IMR-90 (cell line): ENCODE results near the gene PCDHGA2. TPM values are rescaled to one million over a fixed set of nuclear protein-coding genes. Genes with fewer than 3 reads are reported as not detected.
"Not testable (repeated sequence)": the region's sequence is repeated elsewhere in the genome, so short reads cannot be mapped to it uniquely, and the experiment has no call there.

ENCODE experiments used
- ATAC-seq: fragments of 200-7000 bp; cut with Tn5 transposase; 2 replicates; pipeline ENCODE4 v1.9.1; 2020; ENCODE audit warnings: low read depth, mild to moderate bottlenecking, moderate library complexity
- BruUV-seq: library from RNA; stranded (reverse); fragments of 400-500 nt; replicated peaks from 2 replicates; lab custom pipeline; 2021; lab: Mats Ljungman, UMichigan
- CTCF ChIA-PET: fragments of 300-600 bp; formaldehyde crosslinking; extraction: SDS; loops from one replicate; lab custom pipeline; 2021; ENCODE audit warnings: antibody characterized with exemption; lab: Yijun Ruan, JAX
- POLR2A ChIA-PET: fragments of 300-600 bp; sonication (Branson Sonifier 250); formaldehyde crosslinking; loops from one replicate; lab custom pipeline; 2022; ENCODE audit warnings: antibody characterized with exemption; ENCODE audit not compliant: unreplicated experiment; lab: Charles Lee
- DNase-seq: peaks from one replicate; pipeline ENCODE4 v3.0.0; 2013
- H2AFZ ChIP-seq: replicated peaks from 2 replicates; pipeline ENCODE3; 2013; ENCODE audit warnings: low read length, mild to moderate bottlenecking; ENCODE audit not compliant: poor library complexity
- H2AK5ac ChIP-seq: 2 replicates; pipeline ENCODE4 v1.6.1; 2013; ENCODE audit warnings: low read depth, low read length, inconsistent platforms
- H2AK9ac ChIP-seq: replicated peaks from 2 replicates; pipeline ENCODE3; 2013; ENCODE audit warnings: mild to moderate bottlenecking, low read depth, low read length, moderate library complexity; ENCODE audit not compliant: poor library complexity
- H2BK120ac ChIP-seq: 2 replicates; pipeline ENCODE4 v1.6.1; 2013; ENCODE audit warnings: low read depth, low read length, inconsistent platforms
- H2BK15ac ChIP-seq: 3 replicates; pipeline ENCODE4 v1.6.1; 2013; ENCODE audit warnings: low read depth, low read length, inconsistent platforms
- H2BK20ac ChIP-seq: 2 replicates; pipeline ENCODE4 v1.6.1; 2013; ENCODE audit warnings: low read depth, mild to moderate bottlenecking, inconsistent platforms, low read length, moderate library complexity
- H2BK5ac ChIP-seq: 2 replicates; pipeline ENCODE4 v1.6.1; 2013; ENCODE audit warnings: mild to moderate bottlenecking, low read depth, low read length, inconsistent platforms; ENCODE audit not compliant: poor library complexity, severe bottlenecking
- H3K14ac ChIP-seq: replicated peaks from 2 replicates; pipeline ENCODE4 v1.6.1; 2013; ENCODE audit warnings: low read depth, low read length, inconsistent platforms
- H3K18ac ChIP-seq: 2 replicates; pipeline ENCODE4 v1.6.1; 2013; ENCODE audit warnings: low read depth, low read length, control low read depth
- H3K23ac ChIP-seq: 2 replicates; pipeline ENCODE4 v1.6.1; 2013; ENCODE audit warnings: low read depth, low read length, inconsistent platforms
- H3K27ac ChIP-seq: 2 replicates; pipeline ENCODE4 v1.5.1; 2013; ENCODE audit warnings: mild to moderate bottlenecking, control low read depth, low read length; ENCODE audit not compliant: insufficient read depth
- H3K27me3 ChIP-seq: 2 replicates; pipeline ENCODE4 v1.6.1; 2013; ENCODE audit warnings: low read length; ENCODE audit not compliant: control insufficient read depth, insufficient read depth
- H3K36me3 ChIP-seq: 2 replicates; pipeline ENCODE4 v1.6.1; 2013; ENCODE audit warnings: low read length, mixed read lengths; ENCODE audit not compliant: control insufficient read depth, insufficient read depth
- H3K4ac ChIP-seq: 2 replicates; pipeline ENCODE4 v1.6.1; 2013; ENCODE audit warnings: low read depth, low read length, inconsistent platforms
- H3K4me1 ChIP-seq: 2 replicates; pipeline ENCODE4 v1.6.1; 2013; ENCODE audit warnings: low read length, mixed read lengths; ENCODE audit not compliant: control insufficient read depth, insufficient read depth
- H3K4me2 ChIP-seq: 2 replicates; pipeline ENCODE4 v1.6.1; 2013; ENCODE audit warnings: low read depth, mild to moderate bottlenecking, control low read depth, low read length, moderate library complexity
- H3K4me3 ChIP-seq: 2 replicates; pipeline ENCODE4 v1.5.1; 2013; ENCODE audit warnings: low read depth, mild to moderate bottlenecking, control low read depth, low read length, moderate library complexity; ENCODE audit not compliant: insufficient read depth
- H3K56ac ChIP-seq: 2 replicates; pipeline ENCODE4 v1.6.1; 2013; ENCODE audit warnings: low read length, inconsistent platforms; ENCODE audit not compliant: insufficient read depth; ENCODE audit errors: extremely low read depth
- H3K79me1 ChIP-seq, 2 experiments: 2 replicates each; pipeline ENCODE4 v1.6.1; 2013; ENCODE audit warnings: low read length in 2 of 2, inconsistent platforms in 1 of 2, low read depth in 1 of 2
- H3K9ac ChIP-seq: 2 replicates; pipeline ENCODE4 v1.6.1; 2013; ENCODE audit warnings: low read depth, low read length, control low read depth
- H3K9me1 ChIP-seq: 2 replicates; pipeline ENCODE4 v1.6.1; 2013; ENCODE audit warnings: low read length, inconsistent platforms; ENCODE audit not compliant: insufficient read depth
- H3K9me3 ChIP-seq: 2 replicates; pipeline ENCODE4 v1.6.1; 2013; ENCODE audit warnings: low read length; ENCODE audit not compliant: control insufficient read depth, insufficient read depth
- H4K20me1 ChIP-seq: 2 replicates; pipeline ENCODE4 v1.6.1; 2013; ENCODE audit warnings: low read length, inconsistent platforms; ENCODE audit not compliant: insufficient read depth
- H4K5ac ChIP-seq: 2 replicates; pipeline ENCODE4 v1.6.1; 2013; ENCODE audit warnings: mild to moderate bottlenecking, low read depth, low read length, control low read depth
- H4K8ac ChIP-seq, 2 experiments: 2 replicates each; pipeline ENCODE4 v1.6.1; 2013; ENCODE audit warnings: low read depth in 2 of 2, low read length in 2 of 2, control low read depth in 1 of 2, inconsistent platforms in 1 of 2
- H4K91ac ChIP-seq: 2 replicates; pipeline ENCODE4 v1.6.1; 2013; ENCODE audit warnings: low read depth, low read length, inconsistent platforms; ENCODE audit not compliant: insufficient read depth
- ELK1 ChIP-seq: fragments of 150-350 bp; IDR thresholded peaks from 2 replicates; pipeline ENCODE4 v1.6.1; 2016; ENCODE audit warnings: low read depth, mild to moderate bottlenecking, low read length, moderate library complexity, borderline replicate concordance
- WGBS, 2 experiments: methylation state at CpG; one replicate each; pipeline versions ENCODE4 v1.1.5 to v1.1.7; 2013; ENCODE audit warnings: missing lambda C conversion rate in 2 of 2; ENCODE audit not compliant: insufficient read length in 1 of 2; ENCODE audit errors: extremely low coverage in 2 of 2; 5-methylcytosine and 5-hydroxymethylcytosine counted together
- dilution Hi-C: fragments of 300-500 bp; cut with HindIII; formaldehyde crosslinking; loops from one replicate; pipeline ENCODE4 v1.14.3; 2018; ENCODE audit warnings: low sequenced_read_pairs; ENCODE audit not compliant: unreplicated experiment
- in situ Hi-C: fragments of 300-500 bp; cut with MboI; formaldehyde crosslinking; loops from 3 replicates; pipeline ENCODE4 v1.14.3; 2019; ENCODE audit warnings: low sequenced_read_pairs, inconsistent platforms, mixed read lengths
- intact Hi-C: fragments of 100-400 bp; cut with micrococcal nuclease; formaldehyde crosslinking; loops from 2 replicates; pipeline ENCODE4 v1.10.0; 2022
- polyA plus RNA-seq, 3 experiments: library from polyadenylated mRNA; depleted of rRNA; stranded (reverse); fragments of >200 nt; gene quantifications; 2 replicates each; pipeline ENCODE4 v1.2.3, GENCODE V29; 2012; ENCODE audit warnings: low replicate concordance in 1 of 3
- total RNA-seq: library from RNA; depleted of rRNA; stranded (reverse); fragments of >200 nt; gene quantifications from 2 replicates; pipeline ENCODE4 v1.2.3, GENCODE V29; 2012

Gene PCDHGA2
- total and polyA plus RNA-seq, 2 of the 4 experiments (the other 2 are of a cell fraction): 3.4 to 3.6 TPM

- no peak for TF ChIP-seq ELK1
Observed at GRCh38 chr5:141330299-141331080, 8.1 kb upstream of the PCDHGA2 start, which contains the start of gene PCDHGA1 (continued).

DNA sequence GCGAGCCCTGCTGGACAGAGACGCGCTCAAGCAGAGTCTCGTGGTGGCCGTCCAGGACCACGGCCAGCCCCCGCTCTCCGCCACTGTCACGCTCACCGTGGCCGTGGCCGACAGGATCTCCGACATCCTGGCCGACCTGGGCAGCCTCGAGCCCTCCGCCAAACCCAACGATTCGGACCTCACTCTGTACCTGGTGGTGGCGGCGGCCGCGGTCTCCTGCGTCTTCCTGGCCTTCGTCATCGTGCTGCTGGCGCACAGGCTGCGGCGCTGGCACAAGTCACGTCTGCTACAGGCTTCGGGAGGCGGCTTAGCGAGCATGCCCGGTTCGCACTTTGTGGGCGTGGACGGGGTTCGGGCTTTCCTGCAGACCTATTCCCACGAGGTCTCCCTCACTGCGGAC, 6.0 kb upstream of the PCDHGA2 start:
- H2BK20ac ChIP-seq, ATAC-seq, POLR2A ChIA-PET, H3K4me1 ChIP-seq, intact Hi-C loops, DNase-seq, H3K4me2 ChIP-seq, H4K5ac ChIP-seq, H3K4ac ChIP-seq, H3K56ac ChIP-seq, H2BK15ac ChIP-seq, H2AK5ac ChIP-seq, H3K9me1 ChIP-seq, H2AFZ ChIP-seq, H3K27me3 ChIP-seq, dilution Hi-C loops, H3K18ac ChIP-seq, BruUV-seq, H3K36me3 ChIP-seq, H3K9ac ChIP-seq, H2AK9ac ChIP-seq, H3K4me3 ChIP-seq, H3K14ac ChIP-seq, H3K27ac ChIP-seq, H4K8ac ChIP-seq, CTCF ChIA-PET, H4K20me1 ChIP-seq, H4K91ac ChIP-seq, H2BK5ac ChIP-seq, H2BK120ac ChIP-seq, in situ Hi-C loops, H3K79me1 ChIP-seq, H3K23ac ChIP-seq: not testable (repeated sequence)
- 31% methylated on average over 10 of the region's 39 CpGs; no CpG with 5 or more reads in 1 of the 2 experiments for WGBS, 2 experiments
- H3K9me3 ChIP-seq: peaks cover 31% of the 10 kb centered on the region

DNA sequence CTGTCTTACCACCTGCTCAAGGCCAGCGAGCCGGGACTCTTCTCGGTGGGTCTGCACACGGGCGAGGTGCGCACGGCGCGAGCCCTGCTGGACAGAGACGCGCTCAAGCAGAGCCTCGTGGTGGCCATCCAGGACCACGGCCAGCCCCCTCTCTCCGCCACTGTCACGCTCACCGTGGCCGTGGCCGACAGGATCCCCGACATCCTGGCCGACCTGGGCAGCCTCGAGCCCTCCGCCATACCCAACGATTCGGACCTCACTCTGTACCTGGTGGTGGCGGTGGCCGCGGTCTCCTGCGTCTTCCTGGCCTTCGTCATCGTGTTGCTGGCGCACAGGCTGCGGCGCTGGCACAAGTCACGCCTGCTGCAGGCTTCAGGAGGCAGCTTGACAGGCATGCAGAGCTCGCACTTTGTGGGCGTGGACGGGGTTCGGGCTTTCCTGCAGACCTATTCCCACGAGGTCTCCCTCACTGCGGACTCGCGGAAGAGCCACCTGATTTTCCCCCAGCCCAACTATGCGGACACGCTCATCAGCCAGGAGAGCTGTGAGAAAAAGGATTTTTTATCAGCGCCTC, 2.3 kb downstream of the PCDHGA2 start:
- H3K56ac ChIP-seq, H4K5ac ChIP-seq, H3K79me1 ChIP-seq, H3K4me2 ChIP-seq, H3K18ac ChIP-seq, H2AK9ac ChIP-seq, CTCF ChIA-PET, H3K27ac ChIP-seq, H2BK120ac ChIP-seq, H3K9ac ChIP-seq, H4K20me1 ChIP-seq, H4K8ac ChIP-seq, DNase-seq, ATAC-seq, H2AFZ ChIP-seq, H2BK5ac ChIP-seq, in situ Hi-C loops, H3K9me1 ChIP-seq, intact Hi-C loops, BruUV-seq, POLR2A ChIA-PET, H2BK20ac ChIP-seq, dilution Hi-C loops, H3K4me3 ChIP-seq, H3K23ac ChIP-seq, H3K4ac ChIP-seq, H2AK5ac ChIP-seq, H2BK15ac ChIP-seq, H3K36me3 ChIP-seq, H3K14ac ChIP-seq, H3K27me3 ChIP-seq, H4K91ac ChIP-seq, H3K4me1 ChIP-seq: not testable (repeated sequence)
- peaks cover 46% of the 10 kb centered on the region for H3K9me3 ChIP-seq
- 73% methylated on average over 8 of the region's 45 CpGs; no CpG with 5 or more reads in 1 of the 2 experiments for WGBS, 2 experiments
